Neural cell (in vitro differentiated cells): ENCODE measurements around the gene TGFBI.

Source experiments
- RAD21 ChIP-seq: fragments of 450-650 bp; conservative IDR thresholded peaks from 2 replicates; pipeline ENCODE4 v1.6.1; 2014; ENCODE audit warnings: antibody characterized with exemption, mild to moderate bottlenecking, moderate library complexity
- SMC3 ChIP-seq: fragments of 450-650 bp; conservative IDR thresholded peaks from 2 replicates; pipeline ENCODE4 v1.6.1; 2014; ENCODE audit warnings: antibody characterized with exemption, mild to moderate bottlenecking, moderate library complexity; ENCODE audit not compliant: poor library complexity
- TF ChIP-seq, protein P1 (sequence below): fragments of 450-650 bp; IDR thresholded peaks from 2 replicates; pipeline ENCODE4 v1.5.1; 2014; ENCODE audit warnings: antibody characterized with exemption, mild to moderate bottlenecking, moderate library complexity; ENCODE audit not compliant: poor library complexity, severe bottlenecking

DNA sequence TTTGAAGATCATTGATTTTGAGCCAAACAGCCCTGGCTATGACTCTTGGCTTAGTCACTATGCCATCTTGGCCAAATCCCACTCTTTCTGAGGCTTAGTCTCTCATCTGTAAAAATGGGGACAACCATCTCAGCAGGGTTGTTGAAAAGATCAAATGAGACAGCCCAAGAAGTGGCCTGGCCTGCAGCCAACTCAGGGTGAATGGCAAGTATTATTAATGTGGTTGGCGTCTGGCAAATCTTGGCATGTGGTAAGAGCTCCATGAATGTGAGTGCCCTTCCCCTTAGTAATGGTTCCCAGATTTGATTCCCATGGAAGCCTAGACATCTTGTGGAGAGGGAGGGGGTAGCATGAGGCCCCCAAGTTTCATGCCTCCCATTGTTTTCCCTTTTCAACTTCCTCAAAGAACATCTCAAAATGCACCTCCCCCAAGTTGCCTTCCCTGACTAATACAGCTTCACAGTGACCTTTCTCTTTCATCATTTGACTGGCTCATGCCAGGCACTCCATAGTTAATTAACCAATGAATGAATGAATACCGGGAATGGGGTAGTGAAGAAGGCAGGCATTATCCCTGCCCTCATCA, 11.8 kb upstream of the TGFBI start:
- TF ChIP-seq RAD21 (no peak), SMC3 (no peak)
- TF ChIP-seq, protein P1, sequence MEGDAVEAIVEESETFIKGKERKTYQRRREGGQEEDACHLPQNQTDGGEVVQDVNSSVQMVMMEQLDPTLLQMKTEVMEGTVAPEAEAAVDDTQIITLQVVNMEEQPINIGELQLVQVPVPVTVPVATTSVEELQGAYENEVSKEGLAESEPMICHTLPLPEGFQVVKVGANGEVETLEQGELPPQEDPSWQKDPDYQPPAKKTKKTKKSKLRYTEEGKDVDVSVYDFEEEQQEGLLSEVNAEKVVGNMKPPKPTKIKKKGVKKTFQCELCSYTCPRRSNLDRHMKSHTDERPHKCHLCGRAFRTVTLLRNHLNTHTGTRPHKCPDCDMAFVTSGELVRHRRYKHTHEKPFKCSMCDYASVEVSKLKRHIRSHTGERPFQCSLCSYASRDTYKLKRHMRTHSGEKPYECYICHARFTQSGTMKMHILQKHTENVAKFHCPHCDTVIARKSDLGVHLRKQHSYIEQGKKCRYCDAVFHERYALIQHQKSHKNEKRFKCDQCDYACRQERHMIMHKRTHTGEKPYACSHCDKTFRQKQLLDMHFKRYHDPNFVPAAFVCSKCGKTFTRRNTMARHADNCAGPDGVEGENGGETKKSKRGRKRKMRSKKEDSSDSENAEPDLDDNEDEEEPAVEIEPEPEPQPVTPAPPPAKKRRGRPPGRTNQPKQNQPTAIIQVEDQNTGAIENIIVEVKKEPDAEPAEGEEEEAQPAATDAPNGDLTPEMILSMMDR = no peak
